Peyer's patch (tissue), 4 donors: Measurements from ENCODE around the gene SLC38A4.

Source experiments
- CTCF ChIP-seq, 6 experiments: fragments of 450-650 bp in 4 of 6; fragments of 200-600 bp in 2 of 6; sonication (generic) in 1 of 6; IDR thresholded peaks; one replicate each; pipeline ENCODE4 v1.5.1; 2017 to 2019; ENCODE audit warnings: antibody characterized with exemption in 6 of 6, mild to moderate bottlenecking in 3 of 6, moderate library complexity in 1 of 6
- POLR2A ChIP-seq, 2 donors: fragments of 450-650 bp; IDR thresholded peaks; one replicate each; pipeline ENCODE4 v1.5.1; 2017; ENCODE audit warnings: antibody characterized with exemption in 2 of 2, mild to moderate bottlenecking in 2 of 2, moderate library complexity in 2 of 2

DNA sequence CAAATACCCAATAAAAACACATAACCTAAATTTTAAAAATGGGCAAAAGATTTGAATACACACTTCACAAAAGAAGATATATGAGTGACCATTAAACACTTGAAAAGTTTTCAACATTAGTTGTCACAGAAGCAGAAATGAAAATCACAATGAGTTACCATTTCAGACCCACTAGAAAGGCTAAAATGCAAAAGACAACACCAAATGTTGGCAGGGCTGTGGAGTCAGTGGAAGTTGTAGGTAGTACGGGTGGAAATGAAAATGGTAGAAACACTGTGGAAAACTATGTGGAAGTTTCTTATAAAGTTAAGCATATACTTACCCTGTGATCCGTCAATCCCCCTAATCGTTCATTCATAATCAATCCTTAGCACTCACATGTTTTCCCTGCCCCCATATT is 61.8 kb downstream of the SLC38A4 start:
- TF ChIP-seq CTCF (IDR thresholded peaks at IDR 0.05) (no peak), POLR2A (IDR thresholded peaks at IDR 0.05) (no peak)
